H9 (cell line): ENCODE data around the gene ITK. TPM values are rescaled to one million over a fixed set of nuclear protein-coding genes. Genes with fewer than 3 reads are reported as not detected.

ENCODE experiments used
- DNase-seq: peaks from one replicate; pipeline ENCODE4 v3.0.0-alpha.2; 2017
- H2AFZ ChIP-seq: one replicate; pipeline ENCODE4 v1.6.1; 2013; ENCODE audit warnings: mild to moderate bottlenecking, low read length, control low read depth, moderate library complexity
- H2AK5ac ChIP-seq: 2 replicates; pipeline ENCODE4 v1.6.1; 2013; ENCODE audit warnings: low read length, control low read depth, mixed read lengths; ENCODE audit not compliant: insufficient read length
- H2BK120ac ChIP-seq: one replicate; pipeline ENCODE4 v1.6.1; 2013; ENCODE audit warnings: low read depth, mild to moderate bottlenecking, low read length, control low read depth, inconsistent platforms; ENCODE audit not compliant: poor library complexity, severe bottlenecking
- H2BK12ac ChIP-seq: 2 replicates; pipeline ENCODE4 v1.6.1; 2013; ENCODE audit warnings: low read length, control low read depth, mixed read lengths, low read depth; ENCODE audit not compliant: insufficient read length
- H2BK15ac ChIP-seq: 2 replicates; pipeline ENCODE4 v1.6.1; 2013; ENCODE audit warnings: low read depth, low read length, control low read depth
- H2BK20ac ChIP-seq: one replicate; pipeline ENCODE4 v1.6.1; 2013; ENCODE audit warnings: low read depth, mild to moderate bottlenecking, low read length, control low read depth, inconsistent platforms; ENCODE audit not compliant: poor library complexity, severe bottlenecking
- H2BK5ac ChIP-seq: 2 replicates; pipeline ENCODE4 v1.6.1; 2013; ENCODE audit warnings: low read length, control low read depth, mixed read lengths; ENCODE audit not compliant: insufficient read length
- H3K14ac ChIP-seq: 2 replicates; pipeline ENCODE4 v1.6.1; 2013; ENCODE audit warnings: low read length, control low read depth; ENCODE audit not compliant: insufficient read depth
- H3K18ac ChIP-seq: 2 replicates; pipeline ENCODE4 v1.6.1; 2013; ENCODE audit warnings: low read depth, mild to moderate bottlenecking, mixed read lengths, low read length, control low read depth; ENCODE audit not compliant: insufficient read length
- H3K23ac ChIP-seq: 2 replicates; pipeline ENCODE4 v1.6.1; 2013; ENCODE audit warnings: low read length, control low read depth, mixed read lengths, low read depth; ENCODE audit not compliant: insufficient read length
- H3K23me2 ChIP-seq: 2 replicates; pipeline ENCODE4 v1.6.1; 2013; ENCODE audit warnings: low read depth, mild to moderate bottlenecking, mixed read lengths, low read length, control low read depth; ENCODE audit not compliant: insufficient read length, poor library complexity, severe bottlenecking
- H3K27ac ChIP-seq: 2 replicates; pipeline ENCODE4 v1.5.1; 2013; ENCODE audit warnings: low read length, control low read depth, mixed read lengths, low read depth; ENCODE audit not compliant: insufficient read length
- H3K27me3 ChIP-seq: 2 replicates; pipeline ENCODE4 v1.6.1; 2013; ENCODE audit warnings: low read length, control low read depth, inconsistent platforms; ENCODE audit not compliant: insufficient read depth
- H3K4ac ChIP-seq: 2 replicates; pipeline ENCODE4 v1.6.1; 2013; ENCODE audit warnings: low read depth, mild to moderate bottlenecking, control low read depth, inconsistent platforms, low read length, moderate library complexity
- H3K4me1 ChIP-seq: 2 replicates; pipeline ENCODE4 v1.6.1; 2013; ENCODE audit warnings: low read length, control low read depth, inconsistent platforms; ENCODE audit not compliant: insufficient read depth
- H3K4me2 ChIP-seq: 2 replicates; pipeline ENCODE4 v1.6.1; 2013; ENCODE audit warnings: low read length, control low read depth, mixed read lengths; ENCODE audit not compliant: insufficient read length, insufficient read depth
- H3K56ac ChIP-seq: 2 replicates; pipeline ENCODE4 v1.6.1; 2013; ENCODE audit warnings: low read depth, mild to moderate bottlenecking, mixed read lengths, low read length, control low read depth; ENCODE audit not compliant: insufficient read length
- H3K79me1 ChIP-seq: 2 replicates; pipeline ENCODE4 v1.6.1; 2013; ENCODE audit warnings: low read depth, mild to moderate bottlenecking, moderate library complexity, low read length, control low read depth, inconsistent platforms; ENCODE audit not compliant: insufficient read depth, poor library complexity, severe bottlenecking
- H3K79me2 ChIP-seq: 2 replicates; pipeline ENCODE4 v1.6.1; 2013; ENCODE audit warnings: low read length, control low read depth, inconsistent platforms; ENCODE audit not compliant: insufficient read depth
- H3K9ac ChIP-seq: 2 replicates; pipeline ENCODE4 v1.6.1; 2013; ENCODE audit warnings: low read length, control low read depth, mixed read lengths; ENCODE audit not compliant: insufficient read length; ENCODE audit errors: extremely low read depth
- H3K9me3 ChIP-seq: one replicate; pipeline ENCODE4 v1.6.1; 2013; ENCODE audit warnings: low read depth, low read length, inconsistent platforms; ENCODE audit not compliant: control insufficient read depth
- H3T11ph ChIP-seq: one replicate; pipeline ENCODE4 v1.6.1; 2013; ENCODE audit warnings: mild to moderate bottlenecking, low read length, control low read depth, inconsistent platforms
- H4K20me1 ChIP-seq: one replicate; pipeline ENCODE4 v1.6.1; 2013; ENCODE audit not compliant: control insufficient read depth, insufficient read length, insufficient read depth
- H4K5ac ChIP-seq: 2 replicates; pipeline ENCODE4 v1.6.1; 2013; ENCODE audit warnings: low read depth, mild to moderate bottlenecking, mixed read lengths, low read length, control low read depth; ENCODE audit not compliant: insufficient read length
- H4K8ac ChIP-seq: replicated peaks from 2 replicates; pipeline ENCODE4 v1.6.1; 2013; ENCODE audit warnings: low read length, control low read depth, mixed read lengths, low read depth; ENCODE audit not compliant: insufficient read length
- H4K91ac ChIP-seq: 2 replicates; pipeline ENCODE4 v1.6.1; 2013; ENCODE audit warnings: low read depth, mild to moderate bottlenecking, moderate library complexity, mixed read lengths, low read length, control low read depth; ENCODE audit not compliant: insufficient read length
- H3K27ac Mint-ChIP-seq, 3 experiments: 2 replicates in 2 of 3; 3 replicates in 1 of 3; pipeline ENCODE4 v1.8.0; 2020 to 2021; ENCODE audit warnings: mixed read lengths in 3 of 3, mild to moderate bottlenecking in 1 of 3, moderate library complexity in 1 of 3
- H3K27me3 Mint-ChIP-seq: 2 replicates; pipeline ENCODE4 v1.8.0; 2021; ENCODE audit warnings: low read depth, mild to moderate bottlenecking, moderate library complexity, mixed read lengths
- H3K36me3 Mint-ChIP-seq, 3 experiments: 2 replicates in 2 of 3; 3 replicates in 1 of 3; pipeline ENCODE4 v1.8.0; 2020 to 2021; ENCODE audit warnings: low read depth in 3 of 3, mixed read lengths in 3 of 3; ENCODE audit not compliant: insufficient read depth in 1 of 3
- H3K4me1 Mint-ChIP-seq, 2 experiments: 2 replicates each; pipeline ENCODE4 v1.8.0; 2020; ENCODE audit warnings: mixed read lengths in 2 of 2
- H3K4me3 Mint-ChIP-seq, 2 experiments: 2 replicates in 1 of 2; 3 replicates in 1 of 2; pipeline ENCODE4 v1.8.0; 2020 to 2021; ENCODE audit warnings: mild to moderate bottlenecking in 2 of 2, mixed read lengths in 2 of 2, moderate library complexity in 1 of 2
- H3K9me3 Mint-ChIP-seq, 2 experiments: 2 replicates in 1 of 2; 3 replicates in 1 of 2; pipeline ENCODE4 v1.8.0; 2020; ENCODE audit warnings: mild to moderate bottlenecking in 2 of 2, mixed read lengths in 2 of 2, moderate library complexity in 1 of 2
- WGBS: extraction: QIAGEN DNeasy Blood & Tissue Kit; methylation state at CpG from one replicate; pipeline ENCODE4 v1.1.7; 2013; ENCODE audit warnings: missing lambda C conversion rate, low lambda C conversion rate, mixed read lengths; ENCODE audit not compliant: insufficient read length; ENCODE audit errors: extremely low coverage; 5-methylcytosine and 5-hydroxymethylcytosine counted together
- total RNA-seq: library from RNA; stranded (reverse); gene quantifications from 2 replicates; pipeline ENCODE4 v1.2.1, GENCODE V29; 2021
- TF ChIP-seq, protein P1 (sequence below): fragments of 200-600 bp; sonication (generic); conservative IDR thresholded peaks from 3 replicates; pipeline ENCODE4 v1.8.0; 2021; ENCODE audit warnings: antibody characterized with exemption, mild to moderate bottlenecking

Gene ITK
- total RNA-seq, 1 experiment from 2014 or later, result 0.22 TPM

GRCh38 chr5:157279605-157280239 is 99.1 kb downstream of the ITK start:
- Mint-ChIP-seq H3K9me3 (no peaks in the 10 kb centered on the region), H3K4me3 (no peak overlapping the region), H3K27ac (no peak overlapping the region), H3K36me3 (no peaks in the 10 kb centered on the region), H3K27me3 (no peaks in the 10 kb centered on the region), H3K4me1 (peaks cover 10 to 17% of the 10 kb centered on the region in 2 experiments; a peak in 3 of 4 replicates)
- H3K14ac ChIP-seq, result no peak overlapping the region
- no peak overlapping the region for H2AK5ac ChIP-seq
- H3T11ph ChIP-seq, result no peak overlapping the region
- H3K4ac ChIP-seq, result no peak overlapping the region
- H3K9ac ChIP-seq, result no peak overlapping the region
- H4K20me1 ChIP-seq, result no peaks in the 10 kb centered on the region
- no peak overlapping the region for H4K91ac ChIP-seq
- no peak overlapping the region for H3K4me2 ChIP-seq
- DNase-seq, result no peak
- H3K4me1 ChIP-seq, result no peaks in the 10 kb centered on the region
- TF ChIP-seq, protein P1, sequence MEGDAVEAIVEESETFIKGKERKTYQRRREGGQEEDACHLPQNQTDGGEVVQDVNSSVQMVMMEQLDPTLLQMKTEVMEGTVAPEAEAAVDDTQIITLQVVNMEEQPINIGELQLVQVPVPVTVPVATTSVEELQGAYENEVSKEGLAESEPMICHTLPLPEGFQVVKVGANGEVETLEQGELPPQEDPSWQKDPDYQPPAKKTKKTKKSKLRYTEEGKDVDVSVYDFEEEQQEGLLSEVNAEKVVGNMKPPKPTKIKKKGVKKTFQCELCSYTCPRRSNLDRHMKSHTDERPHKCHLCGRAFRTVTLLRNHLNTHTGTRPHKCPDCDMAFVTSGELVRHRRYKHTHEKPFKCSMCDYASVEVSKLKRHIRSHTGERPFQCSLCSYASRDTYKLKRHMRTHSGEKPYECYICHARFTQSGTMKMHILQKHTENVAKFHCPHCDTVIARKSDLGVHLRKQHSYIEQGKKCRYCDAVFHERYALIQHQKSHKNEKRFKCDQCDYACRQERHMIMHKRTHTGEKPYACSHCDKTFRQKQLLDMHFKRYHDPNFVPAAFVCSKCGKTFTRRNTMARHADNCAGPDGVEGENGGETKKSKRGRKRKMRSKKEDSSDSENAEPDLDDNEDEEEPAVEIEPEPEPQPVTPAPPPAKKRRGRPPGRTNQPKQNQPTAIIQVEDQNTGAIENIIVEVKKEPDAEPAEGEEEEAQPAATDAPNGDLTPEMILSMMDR, result no peak
- no peak overlapping the region for H3K23ac ChIP-seq
- H3K18ac ChIP-seq, result no peak overlapping the region
- no peaks in the 10 kb centered on the region for H3K9me3 ChIP-seq
- WGBS, result no CpG with 5 or more reads among the region's 7 CpGs
- H3K79me2 ChIP-seq, result peaks cover 3% of the 10 kb centered on the region; the same call in 1 of the 2 replicates
- H2BK20ac ChIP-seq, result no peak overlapping the region
- H3K56ac ChIP-seq, result no peak overlapping the region
- no peak overlapping the region for H2BK12ac ChIP-seq
- H2BK5ac ChIP-seq, result no peak overlapping the region
- no peak overlapping the region for H2BK15ac ChIP-seq
- no peak overlapping the region for H2BK120ac ChIP-seq
- H3K23me2 ChIP-seq, result no peaks in the 10 kb centered on the region
- H3K27ac ChIP-seq, result no peak overlapping the region
- no peak overlapping the region for H4K5ac ChIP-seq
- H3K79me1 ChIP-seq, result peaks cover 3% of the 10 kb centered on the region
- no peak overlapping the region for H4K8ac ChIP-seq
- H2AFZ ChIP-seq, result no peak overlapping the region
- no peaks in the 10 kb centered on the region for H3K27me3 ChIP-seq
